NCI-H2227 (cell line): ENCODE measurements around the gene SLC27A5.
"Not testable (repeated sequence)": the region's sequence is repeated elsewhere in the genome, so short reads cannot be mapped to it uniquely, and the experiment has no call there.

ENCODE experiments used
- DNase-seq: peaks from one replicate; lab custom pipeline; 2025; ENCODE audit not compliant: unreplicated experiment; lab: John Stamatoyannopoulos, UW

The SLC27A5 gene

GRCh38 chr19:58550362-58551122, 38.8 kb upstream of the SLC27A5 start:
- DNase-seq = no peak

GRCh38 chr19:58549664-58550361, 38.0 kb upstream of the SLC27A5 start:
- DNase-seq = no peak

GRCh38 chr19:58548859-58549663, 37.3 kb upstream of the SLC27A5 start:
- no peak for DNase-seq

- DNase-seq = no peak
These were observed 35.8 kb upstream of the SLC27A5 start for GRCh38 chr19:58547323-58548312.

- DNase-seq = no peak
These were observed 34.3 kb upstream of the SLC27A5 start for GRCh38 chr19:58546019-58546530.

GRCh38 chr19:58545286-58546018, 33.7 kb upstream of the SLC27A5 start:
- DNase-seq = no peak

GRCh38 chr19:58544591-58545285, 32.9 kb upstream of the SLC27A5 start:
- no peak for DNase-seq

- DNase-seq = no peak
These were observed 32.2 kb upstream of the SLC27A5 start, which contains the start of gene TRIM28 for GRCh38 chr19:58543826-58544590. TSS of gene TRIM28 (plus strand) at chr19:58544064. CDS start at chr19:58544758, 694 bp downstream.

GRCh38 chr19:58542641-58543372, 31.0 kb upstream of the SLC27A5 start:
- not testable (repeated sequence) for DNase-seq

GRCh38 chr19:58539169-58539559, 27.4 kb upstream of the SLC27A5 start:
- DNase-seq = not testable (repeated sequence)

- peak; percentile 98 for DNase-seq
These were observed 26.7 kb upstream of the SLC27A5 start for GRCh38 chr19:58538257-58539168.

- DNase-seq = no peak
These were observed 25.3 kb upstream of the SLC27A5 start for GRCh38 chr19:58536852-58537798.

GRCh38 chr19:58535857-58536256, 24.1 kb upstream of the SLC27A5 start:
- DNase-seq = no peak

GRCh38 chr19:58531034-58531840, 19.4 kb upstream of the SLC27A5 start:
- no peak for DNase-seq
